ENCODE measurements around the gene POLR2C.

POLR2C gene

GRCh38 chr16:57482845-57483545 lies 20.5 kb downstream of the POLR2C start:
- Histone ChIP-seq H3K36me3 (ENCODE audit: control insufficient read depth, insufficient read depth, low read length) (no peaks in the 10 kb centered on the region), H3K9ac (ENCODE audit: low read depth, low read length) (no peak overlapping the region), H3K27me3 (ENCODE audit: control insufficient read depth, insufficient read depth, low read length) (peaks cover 22% of the 10 kb centered on the region)

GRCh38 chr16:57483725-57484514 lies 21.4 kb downstream of the POLR2C start:
- Histone ChIP-seq H3K36me3 (ENCODE audit: control insufficient read depth, insufficient read depth, low read length) (no peaks in the 10 kb centered on the region), H3K9ac (ENCODE audit: low read depth, low read length) (no peak overlapping the region), H3K4me1 (ENCODE audit: control insufficient read depth, insufficient read depth, low read length) (peaks cover 2% of the 10 kb centered on the region), H3K9me3 (ENCODE audit: control insufficient read depth, insufficient read depth, low read length) (no peaks in the 10 kb centered on the region), H3K4me3 (ENCODE audit: low read depth, low read length) (no peak overlapping the region), H3K27me3 (ENCODE audit: control insufficient read depth, insufficient read depth, low read length) (peaks cover 17% of the 10 kb centered on the region)

More at GRCh38 chr16:57482845-57483545, 20.5 kb downstream of the POLR2C start:
- Histone ChIP-seq H3K4me1 (ENCODE audit: control insufficient read depth, insufficient read depth, low read length) (peaks cover 2% of the 10 kb centered on the region), H3K9me3 (ENCODE audit: control insufficient read depth, insufficient read depth, low read length) (no peaks in the 10 kb centered on the region), H3K4me3 (ENCODE audit: low read depth, low read length) (no peak overlapping the region)

GRCh38 chr16:57484515-57485005 lies 22.1 kb downstream of the POLR2C start:
- no peak overlapping the region for H3K4me3 ChIP-seq (ENCODE audit: low read depth, low read length)
- H3K4me1 ChIP-seq (ENCODE audit: control insufficient read depth, insufficient read depth, low read length), result peaks cover 2% of the 10 kb centered on the region
- H3K9ac ChIP-seq (ENCODE audit: low read depth, low read length), result no peak overlapping the region
- H3K36me3 ChIP-seq (ENCODE audit: control insufficient read depth, insufficient read depth, low read length), result no peaks in the 10 kb centered on the region
- H3K9me3 ChIP-seq (ENCODE audit: control insufficient read depth, insufficient read depth, low read length), result no peaks in the 10 kb centered on the region
- peaks cover 17% of the 10 kb centered on the region for H3K27me3 ChIP-seq (ENCODE audit: control insufficient read depth, insufficient read depth, low read length)

GRCh38 chr16:57485091-57485915 lies 22.8 kb downstream of the POLR2C start:
- H3K4me1 ChIP-seq (ENCODE audit: control insufficient read depth, insufficient read depth, low read length), result peaks cover 2% of the 10 kb centered on the region
- H3K9ac ChIP-seq (ENCODE audit: low read depth, low read length), result no peak overlapping the region
- no peaks in the 10 kb centered on the region for H3K36me3 ChIP-seq (ENCODE audit: control insufficient read depth, insufficient read depth, low read length)
- H3K4me3 ChIP-seq (ENCODE audit: low read depth, low read length), result peak overlapping the region; percentile 76
- H3K9me3 ChIP-seq (ENCODE audit: control insufficient read depth, insufficient read depth, low read length), result no peaks in the 10 kb centered on the region
- peaks cover 17% of the 10 kb centered on the region for H3K27me3 ChIP-seq (ENCODE audit: control insufficient read depth, insufficient read depth, low read length)

GRCh38 chr16:57485916-57486857 lies 23.7 kb downstream of the POLR2C start, which contains the start of gene DOK4:
DOK4 (minus strand) TSS chr16:57486493; CDS start chr16:57479507, 6,986 bp downstream.
- peaks cover 17% of the 10 kb centered on the region for H3K27me3 ChIP-seq (ENCODE audit: control insufficient read depth, insufficient read depth, low read length)
- H3K9ac ChIP-seq (ENCODE audit: low read depth, low read length), result peak within 1 kb of the TSS; percentile 8
- H3K9me3 ChIP-seq (ENCODE audit: control insufficient read depth, insufficient read depth, low read length), result no peaks in the 10 kb centered on the region

GRCh38 chr16:57486858-57487834 lies 24.7 kb downstream of the POLR2C start:
- Histone ChIP-seq H3K36me3 (ENCODE audit: control insufficient read depth, insufficient read depth, low read length) (no peaks in the 10 kb centered on the region), H3K4me3 (ENCODE audit: low read depth, low read length) (peak overlapping the region; percentile 37), H3K4me1 (ENCODE audit: control insufficient read depth, insufficient read depth, low read length) (peaks cover 2% of the 10 kb centered on the region), H3K9me3 (ENCODE audit: control insufficient read depth, insufficient read depth, low read length) (no peaks in the 10 kb centered on the region), H3K27me3 (ENCODE audit: control insufficient read depth, insufficient read depth, low read length) (peaks cover 17% of the 10 kb centered on the region), H3K9ac (ENCODE audit: low read depth, low read length) (no peak overlapping the region)

More at GRCh38 chr16:57485916-57486857, 23.7 kb downstream of the POLR2C start, which contains the start of gene DOK4:
- Histone ChIP-seq H3K4me1 (ENCODE audit: control insufficient read depth, insufficient read depth, low read length) (peaks cover 2% of the 10 kb centered on the region), H3K36me3 (ENCODE audit: control insufficient read depth, insufficient read depth, low read length) (no peaks in the 10 kb centered on the region), H3K4me3 (ENCODE audit: low read depth, low read length) (peak within 1 kb of the TSS; percentile 76)

- Histone ChIP-seq H3K9ac (ENCODE audit: low read depth, low read length) (no peak overlapping the region), H3K27me3 (ENCODE audit: control insufficient read depth, insufficient read depth, low read length) (peaks cover 17% of the 10 kb centered on the region), H3K4me3 (ENCODE audit: low read depth, low read length) (no peak overlapping the region), H3K36me3 (ENCODE audit: control insufficient read depth, insufficient read depth, low read length) (no peaks in the 10 kb centered on the region), H3K4me1 (ENCODE audit: control insufficient read depth, insufficient read depth, low read length) (peaks cover 2% of the 10 kb centered on the region), H3K9me3 (ENCODE audit: control insufficient read depth, insufficient read depth, low read length) (no peaks in the 10 kb centered on the region)
These were observed 26.8 kb downstream of the POLR2C start for GRCh38 chr16:57489229-57489628.

- Histone ChIP-seq H3K27me3 (ENCODE audit: control insufficient read depth, insufficient read depth, low read length) (no peaks in the 10 kb centered on the region), H3K36me3 (ENCODE audit: control insufficient read depth, insufficient read depth, low read length) (no peaks in the 10 kb centered on the region), H3K4me3 (ENCODE audit: low read depth, low read length) (no peak overlapping the region), H3K9ac (ENCODE audit: low read depth, low read length) (no peak overlapping the region), H3K4me1 (ENCODE audit: control insufficient read depth, insufficient read depth, low read length) (no peaks in the 10 kb centered on the region), H3K9me3 (ENCODE audit: control insufficient read depth, insufficient read depth, low read length) (no peaks in the 10 kb centered on the region)
These were observed 31.3 kb downstream of the POLR2C start for GRCh38 chr16:57493767-57494166.

- H3K9ac ChIP-seq (ENCODE audit: low read depth, low read length), result no peak overlapping the region
- no peaks in the 10 kb centered on the region for H3K36me3 ChIP-seq (ENCODE audit: control insufficient read depth, insufficient read depth, low read length)
- no peak overlapping the region for H3K4me3 ChIP-seq (ENCODE audit: low read depth, low read length)
- H3K9me3 ChIP-seq (ENCODE audit: control insufficient read depth, insufficient read depth, low read length), result no peaks in the 10 kb centered on the region
- H3K4me1 ChIP-seq (ENCODE audit: control insufficient read depth, insufficient read depth, low read length), result no peaks in the 10 kb centered on the region
- no peaks in the 10 kb centered on the region for H3K27me3 ChIP-seq (ENCODE audit: control insufficient read depth, insufficient read depth, low read length)
These were observed 34.6 kb downstream of the POLR2C start for GRCh38 chr16:57497121-57497520.

- H3K27me3 ChIP-seq (ENCODE audit: control insufficient read depth, insufficient read depth, low read length), result no peaks in the 10 kb centered on the region
- no peak overlapping the region for H3K9ac ChIP-seq (ENCODE audit: low read depth, low read length)
- H3K36me3 ChIP-seq (ENCODE audit: control insufficient read depth, insufficient read depth, low read length), result no peaks in the 10 kb centered on the region
- H3K9me3 ChIP-seq (ENCODE audit: control insufficient read depth, insufficient read depth, low read length), result no peaks in the 10 kb centered on the region
- H3K4me1 ChIP-seq (ENCODE audit: control insufficient read depth, insufficient read depth, low read length), result no peaks in the 10 kb centered on the region
- H3K4me3 ChIP-seq (ENCODE audit: low read depth, low read length), result no peak overlapping the region
These were observed 35.6 kb downstream of the POLR2C start for GRCh38 chr16:57498031-57498430.
